KBM-7 (cell line): ENCODE data around the gene C22orf39.
"Not testable (repeated sequence)": the region's sequence is repeated elsewhere in the genome, so short reads cannot be mapped to it uniquely, and the experiment has no call there.

Experiments used
- DNase-seq: peaks from one replicate; pipeline ENCODE4 v3.0.0-alpha.2; 2015
- in situ Hi-C: fragments of 300-500 bp; cut with MboI; formaldehyde crosslinking; loops from 2 replicates; pipeline ENCODE4 v1.14.3; 2020; ENCODE audit warnings: low sequenced_read_pairs, low pct_unique_long_range_greater_than_20kb, mixed read lengths

Gene C22orf39

GRCh38 chr22:19456541-19456940 is 9.0 kb upstream of the C22orf39 start:
- DNase-seq: no peak
- in situ Hi-C loops: no loop called here

- in situ Hi-C loops: no loop called here
- DNase-seq: no peak
These were observed 8.3 kb upstream of the C22orf39 start for GRCh38 chr22:19455585-19456370.

GRCh38 chr22:19455033-19455432 is 7.5 kb upstream of the C22orf39 start:
- in situ Hi-C loops: no loop called here
- no peak for DNase-seq

- in situ Hi-C loops: no loop called here
- no peak for DNase-seq
These were observed 6.6 kb upstream of the C22orf39 start for GRCh38 chr22:19454156-19454555.

- no peak for DNase-seq
- in situ Hi-C loops: no loop called here
These were observed 6.2 kb upstream of the C22orf39 start for GRCh38 chr22:19453718-19454117.

GRCh38 chr22:19451570-19451969 is 4.1 kb upstream of the C22orf39 start:
- DNase-seq: no peak
- in situ Hi-C loops: no loop called here

GRCh38 chr22:19450363-19451175 is 3.1 kb upstream of the C22orf39 start:
- in situ Hi-C loops: no loop called here

GRCh38 chr22:19449422-19449767 is 1.9 kb upstream of the C22orf39 start:
- no peak for DNase-seq
- in situ Hi-C loops: no loop called here

More at GRCh38 chr22:19450363-19451175, 3.1 kb upstream of the C22orf39 start:
- DNase-seq: no peak

- no peak for DNase-seq
- in situ Hi-C loops: no loop called here
These were observed 1.4 kb upstream of the C22orf39 start for GRCh38 chr22:19448739-19449421.

GRCh38 chr22:19448076-19448607 is 631 bp upstream of the C22orf39 start:
- in situ Hi-C loops: no loop called here
- DNase-seq: no peak

GRCh38 chr22:19446603-19447329 is 745 bp downstream of the C22orf39 start:
- no peak for DNase-seq

GRCh38 chr22:19445279-19445982 is 2.1 kb downstream of the C22orf39 start:
- DNase-seq, in situ Hi-C loops: not testable (repeated sequence)

More at GRCh38 chr22:19446603-19447329, 745 bp downstream of the C22orf39 start:
- in situ Hi-C loops: no loop called here

- no peak for DNase-seq
- in situ Hi-C loops: no loop called here
These were observed 3.8 kb downstream of the C22orf39 start for GRCh38 chr22:19443544-19444211.

GRCh38 chr22:19442166-19442565 is 5.3 kb downstream of the C22orf39 start:
- in situ Hi-C loops: no loop called here
- DNase-seq: no peak

GRCh38 chr22:19440411-19441195 is 6.9 kb downstream of the C22orf39 start:
- in situ Hi-C loops: no loop called here
- no peak for DNase-seq

GRCh38 chr22:19438298-19438697 is 9.2 kb downstream of the C22orf39 start:
- in situ Hi-C loops: no loop called here
- DNase-seq: no peak

- DNase-seq, in situ Hi-C loops: not testable (repeated sequence)
These were observed 10.9 kb downstream of the C22orf39 start for GRCh38 chr22:19436444-19437161.
